NCI-H2081 treated with DMSO at 0.1 percent for 48 hours (cell line): Measurements from ENCODE around the gene CCL21.

Experiments
- DNase-seq: peaks from one replicate; lab custom pipeline; 2025; lab: John Stamatoyannopoulos, UW

CCL21 gene

DNA sequence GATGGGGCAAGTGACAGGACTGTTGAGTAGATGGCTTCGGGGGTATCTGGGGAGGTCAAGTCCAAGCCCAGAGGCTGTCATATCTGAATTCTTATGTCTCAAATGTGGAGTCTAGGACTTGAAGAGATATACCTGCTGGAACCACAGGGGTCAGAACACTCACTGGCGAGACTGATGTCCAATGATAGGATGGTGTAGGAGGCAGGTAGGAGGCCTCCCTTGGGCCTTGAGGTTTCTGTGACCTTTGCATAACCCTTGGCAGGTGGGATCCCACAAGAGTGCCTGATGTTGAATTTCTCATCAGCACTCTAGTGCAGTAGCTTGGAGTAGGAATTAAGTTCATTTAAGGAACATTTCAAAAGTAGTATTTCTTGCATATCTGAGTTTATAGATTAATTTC is 2.8 kb downstream of the CCL21 start:
- no peak for DNase-seq

DNA sequence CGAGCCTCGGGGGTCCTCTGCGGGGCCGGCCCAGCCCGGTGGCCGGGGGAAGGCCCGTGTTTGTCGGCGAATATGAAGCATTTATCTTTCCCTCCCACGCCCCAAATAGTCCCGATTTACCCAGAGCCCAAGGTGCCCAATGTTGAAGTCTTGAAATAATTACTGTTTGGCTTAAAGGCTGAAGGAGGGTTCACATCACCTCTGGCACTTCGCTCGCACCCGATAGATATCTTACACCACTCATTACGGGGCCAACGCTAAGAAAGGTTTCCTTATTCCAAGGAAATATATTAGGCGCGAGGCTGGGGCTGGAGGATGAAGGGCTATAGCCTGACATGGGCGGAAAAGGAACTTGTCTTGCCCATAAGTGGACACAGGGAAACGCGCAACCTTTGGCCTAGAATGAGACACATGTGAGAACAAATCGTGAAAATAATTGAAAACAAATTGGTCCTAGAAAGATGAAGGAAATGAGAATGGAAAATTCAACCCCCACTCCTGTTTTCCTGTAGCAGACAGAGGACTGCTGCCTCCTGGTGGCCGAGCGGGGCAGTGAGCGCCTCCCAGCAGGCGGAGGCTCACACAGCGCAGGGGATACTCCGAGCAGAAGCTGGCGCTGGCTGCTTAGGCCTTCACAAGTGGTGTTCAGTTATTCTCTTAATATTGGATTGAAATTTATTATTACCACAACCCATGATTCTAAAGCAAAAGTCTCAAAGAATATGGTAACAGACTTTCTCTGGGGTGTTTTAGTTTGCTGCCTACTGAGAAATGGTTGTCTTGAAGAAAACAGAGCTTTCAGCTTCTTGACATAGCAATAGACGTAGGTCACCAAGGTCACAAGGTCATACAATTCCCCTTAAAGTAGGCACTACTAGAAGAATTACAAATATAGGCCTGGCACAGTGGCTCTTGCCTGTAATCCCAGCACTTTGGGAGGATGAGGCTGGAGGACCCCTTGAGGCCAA is 7.9 kb downstream of the CCL21 start:
- no peak for DNase-seq

DNA sequence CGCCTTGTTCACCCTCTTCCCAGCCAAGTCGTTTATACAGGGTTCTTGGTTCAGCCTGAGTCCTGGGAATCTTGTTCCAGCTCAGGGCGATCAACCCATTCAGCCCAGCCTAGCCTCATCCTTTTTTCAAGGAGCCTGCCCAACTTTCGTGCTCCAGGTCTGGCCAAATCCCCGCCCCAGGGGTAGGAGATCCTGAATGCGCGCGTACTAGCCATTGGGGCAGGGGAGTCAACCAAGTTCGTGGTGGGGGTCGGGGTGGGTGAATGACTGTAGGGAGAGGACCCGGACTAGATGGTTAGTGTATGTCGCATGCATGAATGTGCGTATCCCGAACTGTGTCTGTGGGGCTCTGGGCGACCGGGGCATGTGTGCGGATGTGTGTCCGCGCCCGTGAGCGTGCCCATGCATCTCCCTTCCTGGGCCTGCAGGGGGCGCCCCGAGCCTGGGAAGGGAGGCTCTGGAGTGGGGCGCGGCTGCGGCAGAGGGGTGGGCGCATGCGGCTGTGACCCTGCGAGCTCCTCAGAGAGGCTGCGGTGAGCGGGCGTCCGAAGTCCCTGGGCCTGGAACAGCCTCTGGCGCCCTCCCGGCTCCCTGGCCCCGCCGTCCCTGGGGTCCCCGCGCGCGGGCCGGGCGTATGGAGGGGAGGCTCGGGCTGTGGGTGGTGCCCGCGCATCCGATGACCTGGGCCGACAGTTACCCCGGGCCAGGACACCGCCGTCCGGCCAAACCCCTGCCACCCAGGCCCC is 8.7 kb downstream of the CCL21 start:
- DNase-seq: peak; percentile 6

DNA sequence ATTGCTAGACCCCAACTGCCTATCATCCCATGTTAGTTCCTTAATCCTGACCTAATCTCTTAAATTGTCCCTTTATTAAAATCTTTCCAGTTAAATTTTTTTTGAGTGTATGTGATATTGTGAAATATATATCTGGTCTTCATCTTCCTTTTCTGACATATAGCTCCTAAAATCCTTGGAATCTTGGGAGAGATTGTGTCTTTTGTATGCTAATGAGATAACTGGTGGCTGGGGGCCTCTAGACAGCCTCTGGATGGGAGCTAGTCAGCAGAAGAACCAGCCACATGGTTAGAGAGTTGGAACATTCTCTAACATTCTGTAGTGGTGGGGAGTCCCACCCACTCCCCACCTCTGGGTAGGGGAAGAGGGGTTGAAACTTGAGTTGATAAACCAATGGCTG is 15.1 kb downstream of the CCL21 start:
- no peak for DNase-seq

DNA sequence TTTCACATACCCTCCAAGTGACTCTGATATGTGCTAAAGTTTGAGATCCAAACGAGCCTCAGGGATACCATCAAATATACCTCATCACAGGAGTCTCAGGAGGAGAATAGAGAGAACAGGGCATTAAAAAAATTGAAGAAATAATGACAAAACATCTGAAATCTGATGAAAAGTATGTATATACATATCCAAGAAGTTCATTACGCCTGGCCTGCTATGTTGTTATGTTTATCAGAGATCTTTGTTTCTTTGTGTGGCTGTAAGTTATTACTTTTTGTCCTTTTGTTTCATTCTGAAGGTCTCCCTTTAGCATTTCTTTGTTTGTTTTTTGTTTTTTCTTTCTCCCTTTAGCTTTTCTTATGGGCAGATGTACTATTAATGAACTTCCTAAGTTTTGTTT is 16.4 kb downstream of the CCL21 start:
- no peak for DNase-seq

DNA sequence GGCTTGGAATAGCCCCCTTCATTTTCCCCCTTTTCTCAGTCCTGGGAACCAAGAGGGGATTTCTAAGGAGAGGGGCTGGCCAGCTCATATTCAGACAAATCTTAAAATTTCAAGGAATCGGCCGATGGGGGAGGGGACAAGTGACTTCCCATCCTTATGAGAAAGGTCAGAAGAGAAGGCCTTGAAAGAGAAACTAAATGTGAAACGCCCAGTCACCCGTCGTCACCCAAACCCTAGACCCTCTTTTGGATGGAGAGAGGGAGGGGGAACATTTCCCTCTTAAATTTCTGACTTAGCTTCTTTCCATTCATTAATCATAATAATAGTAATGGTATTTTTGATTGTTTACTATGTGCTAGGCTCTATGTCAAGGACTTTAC is 18.0 kb downstream of the CCL21 start:
- DNase-seq: no peak

DNA sequence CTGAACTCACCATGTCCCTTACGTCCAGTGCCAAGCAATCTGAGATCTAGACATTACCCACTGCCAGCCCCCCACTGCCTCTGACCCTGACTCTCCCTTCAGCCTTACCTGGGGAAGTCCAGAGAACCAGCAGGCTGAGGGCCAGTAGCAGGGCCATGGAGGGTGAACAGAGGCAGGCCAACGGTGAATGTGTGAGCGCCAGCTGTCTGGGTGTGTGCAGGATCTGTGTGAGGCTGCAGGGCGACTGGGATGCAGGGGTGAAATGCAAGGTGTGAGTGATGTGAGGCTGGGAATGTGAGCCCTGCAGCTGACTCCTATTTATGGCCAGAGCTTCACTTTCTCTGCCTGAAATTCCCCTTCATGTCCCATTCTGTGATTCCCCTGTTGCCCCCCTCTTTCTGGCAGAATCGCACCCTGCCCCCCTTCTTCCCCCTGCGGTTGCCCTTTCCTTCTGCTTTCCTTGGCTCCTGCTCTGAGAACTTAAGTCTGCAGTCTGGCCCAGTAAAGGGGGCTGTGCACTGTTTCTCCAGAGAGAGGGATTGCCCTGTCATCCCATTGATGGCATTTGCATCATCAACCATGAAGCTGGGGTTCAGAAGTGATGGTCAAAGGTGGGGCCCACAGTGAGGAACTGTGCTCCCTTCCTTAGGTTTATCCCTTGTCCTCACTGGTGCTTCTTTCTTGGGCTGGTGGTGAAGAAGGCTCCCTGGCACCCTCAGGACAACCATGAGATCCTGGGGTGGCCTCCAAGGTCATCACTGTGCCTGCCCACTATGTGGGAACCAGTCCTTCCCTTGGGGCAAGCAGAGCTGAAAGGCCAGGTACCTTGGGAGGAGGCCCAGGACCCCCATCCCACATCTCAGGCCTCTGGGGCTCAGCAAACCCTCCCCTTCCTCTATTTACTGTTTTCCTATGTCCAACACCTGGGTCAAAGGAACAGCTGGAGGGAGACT is 18.7 kb downstream of the CCL21 start, which contains the start of gene CCL19:
Gene CCL19 (minus strand): TSS at position 294 of the 953 bp plus-strand sequence. CDS start 137 bp downstream, at position 157.
- DNase-seq: no peak

DNA sequence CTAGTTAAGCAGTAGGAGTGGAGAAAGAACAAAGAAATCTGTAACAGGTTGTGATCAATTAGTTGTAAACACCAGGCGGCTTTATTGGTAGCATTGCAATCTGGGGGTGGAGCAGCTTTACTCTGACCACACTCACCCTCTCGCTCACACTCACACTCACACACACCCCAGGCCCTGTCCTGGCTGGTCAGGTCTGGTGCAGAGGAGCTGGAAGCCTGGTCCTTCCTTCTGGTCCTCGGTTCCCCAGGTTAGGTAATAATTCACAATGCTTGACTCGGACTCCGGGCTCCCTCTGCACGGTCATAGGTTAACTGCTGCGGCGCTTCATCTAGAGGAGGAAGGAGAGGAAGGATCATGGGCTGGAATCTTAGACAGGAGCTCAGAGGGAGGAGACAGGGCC is 20.4 kb downstream of the CCL21 start:
- no peak for DNase-seq

DNA sequence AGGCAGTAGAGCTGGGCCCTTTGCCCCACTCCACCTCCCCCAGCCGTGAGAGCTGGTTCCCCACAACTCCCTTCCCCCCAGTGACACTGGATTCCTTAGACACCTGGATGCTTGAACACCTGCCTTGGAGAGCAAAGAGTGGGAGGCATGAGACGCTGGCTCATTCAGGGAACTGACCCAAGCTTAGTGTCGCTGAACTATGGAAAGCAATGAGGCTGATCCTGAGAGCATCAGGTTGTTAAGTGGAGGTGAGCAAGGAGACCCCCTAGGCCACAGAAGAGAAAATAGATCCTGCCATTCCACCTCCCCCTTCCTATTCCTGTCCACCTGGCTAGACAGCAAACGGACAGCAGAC is 20.8 kb downstream of the CCL21 start:
- DNase-seq: no peak

DNA sequence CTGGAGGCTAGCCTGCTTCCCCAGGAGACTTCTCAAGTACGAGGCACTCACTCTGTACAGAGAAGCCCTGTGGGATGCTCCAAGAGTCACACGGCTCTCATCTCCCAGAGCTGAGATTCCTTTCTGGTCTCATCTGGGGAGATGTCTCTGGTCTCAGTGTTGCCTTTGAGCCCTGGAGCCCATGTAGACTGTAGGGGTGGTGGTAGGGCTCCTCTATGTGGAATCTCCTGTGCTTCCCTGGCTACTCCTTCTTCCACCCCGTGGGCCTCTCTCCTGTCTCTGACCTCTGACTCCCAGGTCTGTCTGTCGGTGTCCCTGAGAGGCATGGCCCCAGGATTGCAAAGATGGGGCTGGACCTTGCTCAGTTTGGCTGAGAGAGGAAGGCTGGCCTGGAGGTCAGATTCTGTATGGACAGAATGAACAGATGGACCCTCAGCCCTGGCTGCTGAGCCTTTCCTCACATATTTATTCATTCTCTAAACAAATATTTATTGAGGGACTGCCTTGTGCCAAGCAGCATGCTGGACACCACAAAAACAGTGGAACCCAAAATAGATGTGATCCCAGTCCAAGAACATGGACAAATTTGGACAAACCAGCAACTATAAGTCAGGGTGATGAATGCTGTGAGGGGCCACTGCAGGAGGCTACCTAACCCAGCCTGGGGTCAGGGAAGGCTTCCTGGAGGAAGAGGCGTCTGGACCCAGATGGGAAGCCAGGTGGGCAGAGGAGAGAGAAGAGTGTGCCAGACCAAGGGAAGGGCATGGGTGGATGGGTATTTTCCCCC is 21.4 kb downstream of the CCL21 start:
- DNase-seq: no peak

DNA sequence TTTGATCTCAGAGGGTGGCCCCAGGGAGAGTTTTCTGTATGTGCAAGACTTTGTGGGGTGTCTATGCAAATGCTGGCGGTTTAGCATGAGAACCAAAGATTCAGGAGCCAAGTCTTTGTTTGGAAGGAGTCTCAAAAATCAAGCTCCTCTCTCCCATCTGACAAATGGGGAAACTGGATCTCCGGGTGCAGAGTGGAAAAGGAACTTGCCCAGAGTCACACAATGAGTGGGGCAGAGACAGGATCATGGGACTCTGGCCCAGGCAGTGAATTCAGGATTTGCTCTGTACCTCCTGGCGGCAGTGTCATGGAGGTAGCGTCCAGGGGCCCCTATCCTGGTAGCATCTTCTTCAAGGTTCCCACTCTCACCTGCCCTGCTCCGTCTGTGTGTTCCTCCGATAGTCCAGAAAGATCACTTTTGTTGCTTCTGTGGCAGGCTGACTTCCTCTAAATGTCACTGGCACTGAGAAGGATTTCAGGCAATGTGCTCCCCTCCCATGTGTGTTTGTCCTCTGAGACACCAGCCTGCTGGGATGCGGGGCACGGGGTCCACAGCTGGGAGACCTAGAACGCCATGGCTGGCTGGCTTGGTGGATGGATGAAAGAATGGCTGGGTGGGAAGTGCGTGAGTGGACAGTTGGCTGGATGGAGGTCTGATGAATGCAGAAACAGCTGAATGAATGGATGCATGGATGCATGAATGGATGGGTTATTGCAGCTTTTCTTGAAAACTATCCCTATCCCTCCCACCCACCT is 22.5 kb downstream of the CCL21 start:
- DNase-seq: no peak

DNA sequence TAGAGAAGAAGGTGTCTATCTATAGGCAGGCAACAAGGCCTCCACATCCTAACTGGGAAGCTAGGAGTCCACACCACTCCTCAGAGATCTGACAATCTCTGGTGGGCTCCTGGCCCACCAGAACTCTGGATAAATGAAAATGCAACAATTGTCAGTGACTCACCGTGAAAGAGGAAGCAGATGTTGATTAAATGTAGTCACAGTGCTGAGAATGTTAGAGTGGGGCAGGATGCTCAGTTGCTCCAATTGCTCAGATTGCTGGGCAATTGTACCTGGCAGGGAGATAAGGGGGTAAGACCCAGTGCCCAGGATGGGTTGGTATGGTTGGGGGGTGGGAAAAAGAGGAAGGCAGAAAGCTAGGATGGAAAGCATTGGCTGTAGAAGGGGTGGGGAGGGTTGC is 23.2 kb downstream of the CCL21 start:
- no peak for DNase-seq

DNA sequence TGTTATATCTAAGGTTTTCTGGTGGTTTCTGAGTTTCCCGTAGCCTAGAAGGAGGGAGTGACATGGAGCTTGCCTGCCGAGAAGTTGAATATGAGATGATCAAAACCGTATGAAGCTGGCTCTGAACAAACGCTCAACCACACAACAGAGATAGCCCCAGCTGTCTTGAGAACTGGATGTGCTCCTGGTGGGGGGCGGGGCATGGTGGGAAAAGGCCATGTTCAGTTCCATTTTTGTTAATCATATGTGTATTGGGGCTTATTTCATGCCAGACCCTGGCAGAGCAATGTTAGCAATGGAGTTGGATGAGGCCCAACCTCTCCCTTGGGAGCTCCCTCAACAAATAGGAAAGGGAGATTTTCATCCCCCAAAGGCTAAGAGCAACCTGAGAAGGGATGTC is 23.7 kb downstream of the CCL21 start:
- no peak for DNase-seq

DNA sequence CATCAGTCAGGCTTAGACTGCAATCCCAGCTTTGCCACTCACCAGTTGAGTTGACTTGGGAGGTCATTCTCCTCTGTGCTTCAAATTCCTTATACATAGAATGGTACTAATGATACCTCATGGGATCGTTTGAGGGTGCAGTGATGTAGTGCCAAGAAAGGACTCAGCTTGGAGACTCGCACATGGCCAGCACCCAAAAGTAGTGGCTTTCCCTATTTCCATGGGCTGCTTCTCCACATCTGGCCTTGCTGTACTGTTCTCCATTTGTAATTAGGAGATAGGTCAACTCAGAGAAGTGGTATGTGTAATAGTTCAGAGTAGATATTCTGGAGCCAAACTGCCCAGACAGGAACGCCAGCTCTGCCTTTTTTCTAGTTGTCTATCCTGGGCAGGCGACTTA is 24.3 kb downstream of the CCL21 start:
- no peak for DNase-seq

DNA sequence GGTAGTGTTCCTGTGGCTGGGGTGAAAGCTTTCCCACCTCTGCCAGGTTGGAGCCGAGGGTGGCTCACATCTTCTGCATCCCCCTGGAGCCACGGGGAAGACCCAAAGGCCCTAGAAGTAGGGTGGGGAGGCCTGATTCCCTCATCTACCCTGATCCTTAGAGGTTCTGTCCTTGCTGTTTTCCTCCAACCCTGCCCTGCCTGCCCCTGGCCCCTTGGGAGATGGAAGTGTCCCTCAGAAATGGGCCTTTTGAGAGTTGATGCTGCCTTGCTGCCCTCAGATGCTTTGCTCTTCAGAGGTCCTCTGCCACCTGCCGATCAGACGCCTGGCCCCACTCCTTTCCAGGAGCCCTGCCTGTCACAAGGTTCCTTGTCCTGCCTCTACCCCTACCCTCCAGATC is 25.1 kb downstream of the CCL21 start:
- no peak for DNase-seq

DNA sequence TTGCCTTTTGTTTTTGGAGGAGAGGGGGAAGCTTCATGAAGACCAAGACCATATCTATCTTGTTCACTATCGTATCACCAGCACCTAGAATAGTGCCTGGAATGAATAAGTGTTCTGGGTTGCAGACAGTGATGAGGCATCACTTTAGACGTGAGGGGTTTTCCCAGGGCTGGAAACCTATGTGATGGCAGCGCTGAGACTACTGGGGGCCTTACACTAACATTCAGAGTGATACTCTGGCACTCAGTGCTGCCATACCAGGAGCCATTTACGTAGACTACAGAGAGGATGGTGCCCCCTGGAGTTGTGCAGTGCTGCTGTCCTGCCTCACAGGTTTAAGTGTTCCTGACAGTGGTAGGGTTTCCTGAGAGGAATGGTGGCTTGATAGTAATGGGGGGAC is 25.8 kb downstream of the CCL21 start:
- DNase-seq: no peak

DNA sequence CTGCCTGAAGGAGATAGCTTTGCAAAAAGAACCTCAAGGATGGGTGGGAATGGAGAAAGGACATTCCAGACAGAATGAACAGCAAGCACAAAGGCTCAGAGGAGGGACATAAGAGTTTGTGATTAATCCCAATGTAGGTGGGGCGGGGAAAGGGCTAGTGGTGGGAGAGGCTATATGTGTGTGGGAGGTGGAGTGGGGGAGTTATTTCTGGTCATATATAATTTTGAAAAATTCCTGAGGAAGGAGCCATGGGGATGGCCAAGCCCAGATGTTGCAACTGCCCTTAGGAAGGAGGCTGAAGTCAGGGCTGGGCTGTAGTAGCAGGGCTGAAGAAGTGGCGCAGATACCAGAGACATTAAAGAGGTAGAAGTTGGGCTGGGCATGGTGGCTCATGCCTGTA is 34.1 kb downstream of the CCL21 start:
- no peak for DNase-seq

DNA sequence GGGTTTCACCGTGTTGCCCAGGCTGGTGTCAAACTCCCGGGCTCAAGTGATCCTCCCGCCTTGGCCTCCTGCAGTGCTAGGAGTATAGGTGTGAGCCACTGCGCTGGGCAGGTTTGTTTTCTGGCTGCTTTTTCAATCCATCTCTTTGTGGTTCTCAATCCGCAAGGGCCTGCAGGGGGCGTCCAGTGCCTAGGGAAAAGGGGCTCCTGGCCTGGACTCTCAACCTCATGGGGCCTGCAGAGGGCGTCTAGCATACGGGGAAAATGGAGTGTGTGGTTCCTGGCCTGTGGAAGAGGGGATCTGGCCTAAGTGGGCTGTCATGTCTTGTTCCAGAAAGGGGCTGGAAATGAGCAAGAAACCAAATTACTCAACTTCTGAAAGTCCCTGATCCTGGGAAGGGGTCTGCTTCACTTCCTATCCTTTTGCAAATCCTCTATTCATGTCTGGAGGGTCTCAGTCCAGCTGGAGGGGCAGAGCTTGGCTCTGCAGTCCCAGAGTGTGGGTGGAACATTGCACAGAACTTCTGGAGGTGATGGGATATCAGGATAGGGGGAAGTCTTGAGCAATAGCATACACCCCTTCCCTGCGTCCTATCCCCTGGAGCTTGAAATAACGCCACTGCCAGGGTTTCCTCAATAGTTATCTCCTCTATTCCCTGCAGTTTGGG is 34.8 kb downstream of the CCL21 start:
- no peak for DNase-seq

DNA sequence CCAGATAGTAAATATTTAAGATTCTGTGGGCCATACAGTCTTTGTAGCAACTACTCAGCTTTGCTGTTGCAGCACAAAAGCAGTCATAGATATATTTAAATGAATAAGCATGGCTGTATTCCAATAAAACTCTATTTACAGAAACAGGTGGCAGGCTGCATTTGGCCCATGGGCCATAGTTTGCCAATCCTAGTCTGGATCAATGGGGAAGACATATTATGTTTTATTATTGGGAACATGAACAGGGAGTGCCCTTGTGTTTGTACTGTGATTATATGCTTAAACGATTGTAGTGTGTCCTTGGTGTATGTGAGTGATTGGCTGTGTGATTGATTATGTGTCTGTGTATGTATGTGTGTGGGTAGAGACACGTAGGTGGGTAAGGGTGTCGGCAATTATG is 35.5 kb downstream of the CCL21 start:
- no peak for DNase-seq

DNA sequence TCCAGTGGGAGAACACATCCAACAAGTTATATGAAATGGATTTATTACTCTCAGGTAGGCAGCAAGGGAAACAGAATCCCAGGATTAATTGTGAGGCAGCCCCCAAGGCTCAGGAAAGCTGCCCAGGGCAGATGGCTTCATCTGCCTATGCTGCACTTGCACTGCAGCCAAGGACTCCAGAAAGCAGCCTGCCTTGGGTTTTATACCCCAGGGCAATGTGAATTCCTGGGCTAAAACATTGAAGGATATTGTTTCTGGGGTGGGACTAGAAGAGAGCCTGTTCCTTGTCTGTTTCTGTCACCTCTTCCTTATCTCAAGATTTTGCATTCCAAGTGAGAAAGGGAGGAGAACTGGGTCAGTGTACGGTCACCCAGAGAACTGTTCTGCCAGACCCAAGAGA is 38.6 kb downstream of the CCL21 start:
- no peak for DNase-seq
